GM18502 (cell line): ENCODE results near the gene TTLL11.

Experiments
- ATAC-seq: cut with Tn5 transposase; IDR thresholded peaks from one replicate; pipeline ENCODE4 v1.9.1; 2021; ENCODE audit warnings: mild to moderate bottlenecking; ENCODE audit not compliant: unreplicated experiment, poor library complexity

Gene TTLL11

GRCh38 chr9:121824651-121825030, 268.5 kb downstream of the TTLL11 start:
- ATAC-seq: no peak

- no peak for ATAC-seq
These were observed 269.5 kb downstream of the TTLL11 start for GRCh38 chr9:121823451-121824169.

GRCh38 chr9:121822093-121823085, 270.7 kb downstream of the TTLL11 start:
- no peak for ATAC-seq

- ATAC-seq: no peak
These were observed 271.8 kb downstream of the TTLL11 start for GRCh38 chr9:121821326-121821725.

GRCh38 chr9:121820286-121821005, 272.7 kb downstream of the TTLL11 start:
- ATAC-seq: no peak

GRCh38 chr9:121819428-121820231, 273.5 kb downstream of the TTLL11 start:
- ATAC-seq: no peak

GRCh38 chr9:121818841-121819427, 274.2 kb downstream of the TTLL11 start:
- ATAC-seq: no peak

- no peak for ATAC-seq
These were observed 275.0 kb downstream of the TTLL11 start for GRCh38 chr9:121818016-121818661.

GRCh38 chr9:121817476-121817875, 275.6 kb downstream of the TTLL11 start:
- no peak for ATAC-seq

GRCh38 chr9:121816845-121817450, 276.2 kb downstream of the TTLL11 start:
- no peak for ATAC-seq

- ATAC-seq: no peak
These were observed 276.7 kb downstream of the TTLL11 start for GRCh38 chr9:121816449-121816817.

GRCh38 chr9:121815546-121816448, 277.3 kb downstream of the TTLL11 start:
- no peak for ATAC-seq

GRCh38 chr9:121815084-121815483, 278.0 kb downstream of the TTLL11 start:
- ATAC-seq: no peak

GRCh38 chr9:121814594-121814993, 278.5 kb downstream of the TTLL11 start:
- no peak for ATAC-seq

- ATAC-seq: no peak
These were observed 279.4 kb downstream of the TTLL11 start for GRCh38 chr9:121813519-121814210.

- ATAC-seq: no peak
These were observed 280.9 kb downstream of the TTLL11 start for GRCh38 chr9:121812159-121812735.

GRCh38 chr9:121811751-121812150, 281.4 kb downstream of the TTLL11 start:
- ATAC-seq: no peak
